WTC11 (cell line): ENCODE measurements around the gene PLXDC2. TPM values are rescaled to one million over a fixed set of nuclear protein-coding genes. Genes with fewer than 3 reads are reported as not detected.
A peak's percentile ranks its signal among the peaks of the same experiment; 100 is the strongest.

Experiments
- ATAC-seq: fragments of 200-7000 bp; cut with Tn5 transposase; 2 replicates; pipeline ENCODE4 v1.10.0; 2021; ENCODE audit warnings: mild to moderate bottlenecking, moderate library complexity
- CTCF ChIA-PET: fragments of 300-600 bp; sonication (Branson Sonifier 250); formaldehyde crosslinking; loops from one replicate; lab custom pipeline; 2021; ENCODE audit warnings: antibody characterized with exemption; lab: Charles Lee
- POLR2A ChIA-PET: fragments of 350-600 bp; sonication (Branson Sonifier 250); formaldehyde crosslinking; loops from one replicate; lab custom pipeline; 2021; ENCODE audit warnings: antibody characterized with exemption; lab: Charles Lee
- DNase-seq: peaks from one replicate; pipeline ENCODE4 v3.0.0; 2021; ENCODE audit warnings: low spot score
- H3K27ac Mint-ChIP-seq: 2 replicates; pipeline ENCODE4 v1.8.0; 2021; ENCODE audit warnings: mixed read lengths
- H3K27me3 Mint-ChIP-seq: 2 replicates; pipeline ENCODE4 v1.8.0; 2021; ENCODE audit warnings: low read depth, mild to moderate bottlenecking, moderate library complexity, mixed read lengths
- H3K36me3 Mint-ChIP-seq: 2 replicates; pipeline ENCODE4 v1.8.0; 2021; ENCODE audit warnings: mixed read lengths
- H3K4me1 Mint-ChIP-seq: 2 replicates; pipeline ENCODE4 v1.8.0; 2022; ENCODE audit warnings: mixed read lengths
- H3K4me3 Mint-ChIP-seq: 2 replicates; pipeline ENCODE4 v1.8.0; 2021; ENCODE audit warnings: mild to moderate bottlenecking, moderate library complexity, mixed read lengths
- H3K9me3 Mint-ChIP-seq: 2 replicates; pipeline ENCODE4 v1.8.0; 2021; ENCODE audit warnings: mixed read lengths
- ARID4B ChIP-seq: sonication (generic); formaldehyde crosslinking; IDR thresholded peaks from 2 replicates; pipeline ENCODE4 v1.8.0; 2023; ENCODE audit warnings: missing genetic modification reagents, mild to moderate bottlenecking, borderline replicate concordance
- ATF3 ChIP-seq: sonication (generic); formaldehyde crosslinking; conservative IDR thresholded peaks from 2 replicates; pipeline ENCODE4 v1.8.1; 2022; ENCODE audit warnings: mild to moderate bottlenecking, missing genetic modification reagents
- CDX4 ChIP-seq: fragments of 250-450 bp; sonication (Bioruptor Pico); IDR thresholded peaks from 2 replicates; pipeline ENCODE4 v1.9.0; 2021; ENCODE audit warnings: moderate library complexity, mild to moderate bottlenecking, inconsistent platforms, borderline replicate concordance
- ETV6 ChIP-seq: sonication (generic); formaldehyde crosslinking; IDR thresholded peaks from 2 replicates; pipeline ENCODE4 v1.8.1; 2022; ENCODE audit warnings: mild to moderate bottlenecking, missing genetic modification reagents
- FOXP4 ChIP-seq: sonication (generic); formaldehyde crosslinking; IDR thresholded peaks from 2 replicates; pipeline ENCODE4 v1.8.0; 2022; ENCODE audit warnings: mild to moderate bottlenecking, missing genetic modification reagents
- KAT7 ChIP-seq: sonication (generic); formaldehyde crosslinking; IDR thresholded peaks from 2 replicates; pipeline ENCODE4 v1.8.1; 2023; ENCODE audit warnings: missing genetic modification reagents, mild to moderate bottlenecking, borderline replicate concordance
- MAX ChIP-seq: sonication (generic); formaldehyde crosslinking; IDR thresholded peaks from 2 replicates; pipeline ENCODE4 v1.8.0; 2022; ENCODE audit warnings: mild to moderate bottlenecking, missing genetic modification reagents
- OVOL2 ChIP-seq: fragments of 250-450 bp; sonication (Bioruptor Pico); IDR thresholded peaks from 2 replicates; pipeline ENCODE4 v1.9.0; 2021; ENCODE audit warnings: mild to moderate bottlenecking, borderline replicate concordance
- RELA ChIP-seq: sonication (generic); formaldehyde crosslinking; IDR thresholded peaks from 2 replicates; pipeline ENCODE4 v1.8.1; 2022; ENCODE audit warnings: missing genetic modification reagents, mild to moderate bottlenecking, borderline replicate concordance
- TCF7 ChIP-seq: sonication (generic); formaldehyde crosslinking; IDR thresholded peaks from 2 replicates; pipeline ENCODE4 v1.8.0; 2022; ENCODE audit warnings: mild to moderate bottlenecking, low read depth, missing genetic modification reagents, moderate library complexity
- TEAD1 ChIP-seq: sonication (generic); formaldehyde crosslinking; IDR thresholded peaks from 2 replicates; pipeline ENCODE4 v1.8.0; 2022; ENCODE audit warnings: mild to moderate bottlenecking, missing genetic modification reagents
- ZMAT4 ChIP-seq: fragments of 250-450 bp; sonication (Bioruptor Pico); IDR thresholded peaks from 2 replicates; pipeline ENCODE4 v1.9.0; 2021; ENCODE audit warnings: mild to moderate bottlenecking
- ZNF138 ChIP-seq: sonication (generic); formaldehyde crosslinking; conservative IDR thresholded peaks from 2 replicates; pipeline ENCODE4 v1.8.1; 2022; ENCODE audit warnings: mild to moderate bottlenecking, moderate library complexity, missing genetic modification reagents
- ZNF281 ChIP-seq: sonication (generic); formaldehyde crosslinking; IDR thresholded peaks from 2 replicates; pipeline ENCODE4 v1.8.0; 2023; ENCODE audit warnings: mild to moderate bottlenecking, missing genetic modification reagents
- ZNF512 ChIP-seq: sonication (generic); formaldehyde crosslinking; IDR thresholded peaks from 2 replicates; pipeline ENCODE4 v1.8.1; 2022; ENCODE audit warnings: missing genetic modification reagents, borderline replicate concordance
- total RNA-seq: library from RNA; stranded (reverse); gene quantifications from 3 replicates; pipeline ENCODE4 v1.2.3, GENCODE V29; 2021

Gene PLXDC2
- total RNA-seq, 1 experiment from 2014 or later: 31.7 TPM

- TF ChIP-seq ZNF512 (CRISPR knock-in tag): no peak
These were observed 16.5 kb downstream of the PLXDC2 start (continued) for GRCh38 chr10:19832699-19833098.

- POLR2A ChIA-PET: no interaction called here
- ATAC-seq: peak; percentile 43; the same call in 1 of the 2 replicates
- peak; percentile 21 for DNase-seq
- Mint-ChIP-seq H3K27ac (peak overlapping the region; percentile 75; the same call in 1 of the 2 replicates), H3K36me3 (peaks cover 16% of the 10 kb centered on the region), H3K9me3 (peaks cover 19% of the 10 kb centered on the region), H3K4me3 (no peak overlapping the region), H3K4me1 (peaks cover 75% of the 10 kb centered on the region), H3K27me3 (no peaks in the 10 kb centered on the region)
- CTCF ChIA-PET: no interaction called here
- TF ChIP-seq KAT7 (CRISPR knock-in tag): no peak
- TF ChIP-seq RELA: no peak
- TF ChIP-seq ZNF138: no peak
- TF ChIP-seq MAX (CRISPR knock-in tag): no peak
- no peak for TF ChIP-seq OVOL2
- no peak for TF ChIP-seq TCF7 (CRISPR knock-in tag)
- TF ChIP-seq ZMAT4 (CRISPR knock-in tag): no peak
- no peak for TF ChIP-seq TEAD1 (CRISPR knock-in tag)
- TF ChIP-seq ZNF281 (CRISPR knock-in tag): no peak
- no peak for TF ChIP-seq ATF3 (CRISPR knock-in tag)
- TF ChIP-seq ETV6: no peak
- TF ChIP-seq ZNF512 (CRISPR knock-in tag): no peak
- no peak for TF ChIP-seq CDX4
- no peak for TF ChIP-seq ARID4B
- no peak for TF ChIP-seq FOXP4 (CRISPR knock-in tag)
These were observed 17.1 kb downstream of the PLXDC2 start for GRCh38 chr10:19833170-19833824.
